Measurements from ENCODE around the gene HMX2. TPM values are rescaled to one million over a fixed set of nuclear protein-coding genes. Genes with fewer than 3 reads are reported as not detected.

HMX2 gene
- total and polyA plus RNA-seq, 2 of the 8 experiments (the other 6 are each of a cell fraction or from before 2014, with no cell fraction given): 2.0 to 2.7 TPM

- TF ChIP-seq MAX (IDR thresholded peaks at IDR 0.05): no peak
Measured at GRCh38 chr10:123160311-123160980, 12.5 kb downstream of the HMX2 start (continued).
